Uterus (tissue), 2 donors: ENCODE results near the gene SAC3D1.

Experiments used
- POLR2A ChIP-seq, 2 donors: fragments of 450-650 bp; IDR thresholded peaks; one replicate each; pipeline ENCODE4 v1.6.1; 2016; ENCODE audit warnings: antibody characterized with exemption in 2 of 2, mild to moderate bottlenecking in 1 of 2, moderate library complexity in 1 of 2
- TF ChIP-seq, protein P1 (sequence below), 4 experiments: fragments of 200-600 bp in 2 of 4; fragments of 450-650 bp in 2 of 4; sonication (generic) in 2 of 4; IDR thresholded peaks; one replicate each; pipeline ENCODE4 v1.5.1; 2016 to 2019; ENCODE audit warnings: antibody characterized with exemption in 4 of 4, mild to moderate bottlenecking in 2 of 4, moderate library complexity in 1 of 4

GRCh38 chr11:65063532-65063931 lies 22.5 kb downstream of the SAC3D1 start:
- TF ChIP-seq POLR2A (IDR thresholded peaks at IDR 0.05) = no peak
- TF ChIP-seq, protein P1, sequence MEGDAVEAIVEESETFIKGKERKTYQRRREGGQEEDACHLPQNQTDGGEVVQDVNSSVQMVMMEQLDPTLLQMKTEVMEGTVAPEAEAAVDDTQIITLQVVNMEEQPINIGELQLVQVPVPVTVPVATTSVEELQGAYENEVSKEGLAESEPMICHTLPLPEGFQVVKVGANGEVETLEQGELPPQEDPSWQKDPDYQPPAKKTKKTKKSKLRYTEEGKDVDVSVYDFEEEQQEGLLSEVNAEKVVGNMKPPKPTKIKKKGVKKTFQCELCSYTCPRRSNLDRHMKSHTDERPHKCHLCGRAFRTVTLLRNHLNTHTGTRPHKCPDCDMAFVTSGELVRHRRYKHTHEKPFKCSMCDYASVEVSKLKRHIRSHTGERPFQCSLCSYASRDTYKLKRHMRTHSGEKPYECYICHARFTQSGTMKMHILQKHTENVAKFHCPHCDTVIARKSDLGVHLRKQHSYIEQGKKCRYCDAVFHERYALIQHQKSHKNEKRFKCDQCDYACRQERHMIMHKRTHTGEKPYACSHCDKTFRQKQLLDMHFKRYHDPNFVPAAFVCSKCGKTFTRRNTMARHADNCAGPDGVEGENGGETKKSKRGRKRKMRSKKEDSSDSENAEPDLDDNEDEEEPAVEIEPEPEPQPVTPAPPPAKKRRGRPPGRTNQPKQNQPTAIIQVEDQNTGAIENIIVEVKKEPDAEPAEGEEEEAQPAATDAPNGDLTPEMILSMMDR (IDR thresholded peaks at IDR 0.05) = no peak
